Activated B cell treated with CpG ODN at 0.5 μM for 24 hours (primary cell): Measurements from ENCODE around the gene KDM5B. TPM values are rescaled to one million over a fixed set of nuclear protein-coding genes. Genes with fewer than 3 reads are reported as not detected.

Experiments used
- ATAC-seq: fragments of 200-7000 bp; cut with Tn5 transposase; one replicate; pipeline ENCODE4 v1.10.0; 2021; ENCODE audit warnings: low read depth, mild to moderate bottlenecking, moderate library complexity
- CTCF ChIA-PET: fragments of 350-600 bp; sonication (Branson Sonifier 250); formaldehyde crosslinking; loops from one replicate; lab custom pipeline; 2021; ENCODE audit warnings: antibody characterized with exemption; lab: Charles Lee
- POLR2A ChIA-PET: fragments of 350-600 bp; sonication (Branson Sonifier 250); formaldehyde crosslinking; loops from one replicate; lab custom pipeline; 2021; ENCODE audit warnings: antibody characterized with exemption; lab: Charles Lee
- DNase-seq: peaks from one replicate; pipeline ENCODE4 v3.0.0; 2022
- H3K27ac Mint-ChIP-seq: one replicate; pipeline ENCODE4 v1.8.0; 2020; ENCODE audit warnings: mixed read lengths
- H3K27me3 Mint-ChIP-seq: one replicate; pipeline ENCODE4 v1.8.0; 2021; ENCODE audit warnings: mixed read lengths
- H3K36me3 Mint-ChIP-seq: one replicate; pipeline ENCODE4 v1.8.0; 2021; ENCODE audit warnings: low read depth, mixed read lengths
- H3K4me1 Mint-ChIP-seq: one replicate; pipeline ENCODE4 v1.8.0; 2021; ENCODE audit warnings: mixed read lengths
- H3K4me3 Mint-ChIP-seq: one replicate; pipeline ENCODE4 v1.8.0; 2020; ENCODE audit warnings: mild to moderate bottlenecking, mixed read lengths
- H3K9me3 Mint-ChIP-seq: one replicate; pipeline ENCODE4 v1.8.0; 2020; ENCODE audit warnings: mixed read lengths
- intact Hi-C: fragments of 100-400 bp; cut with micrococcal nuclease; formaldehyde crosslinking; loops from one replicate; pipeline ENCODE4 v1.15.1; 2024
- total RNA-seq: library from RNA; stranded (reverse); gene quantifications from 2 replicates; pipeline ENCODE4 v1.2.3, GENCODE V29; 2022
- TF ChIP-seq, protein P1 (sequence below): fragments of 200-600 bp; IDR thresholded peaks from one replicate; pipeline ENCODE4 v1.8.0; 2022; ENCODE audit warnings: antibody characterized with exemption, mild to moderate bottlenecking

KDM5B gene
- 34.7 and 43.5 TPM in 2 replicates for total RNA-seq

DNA sequence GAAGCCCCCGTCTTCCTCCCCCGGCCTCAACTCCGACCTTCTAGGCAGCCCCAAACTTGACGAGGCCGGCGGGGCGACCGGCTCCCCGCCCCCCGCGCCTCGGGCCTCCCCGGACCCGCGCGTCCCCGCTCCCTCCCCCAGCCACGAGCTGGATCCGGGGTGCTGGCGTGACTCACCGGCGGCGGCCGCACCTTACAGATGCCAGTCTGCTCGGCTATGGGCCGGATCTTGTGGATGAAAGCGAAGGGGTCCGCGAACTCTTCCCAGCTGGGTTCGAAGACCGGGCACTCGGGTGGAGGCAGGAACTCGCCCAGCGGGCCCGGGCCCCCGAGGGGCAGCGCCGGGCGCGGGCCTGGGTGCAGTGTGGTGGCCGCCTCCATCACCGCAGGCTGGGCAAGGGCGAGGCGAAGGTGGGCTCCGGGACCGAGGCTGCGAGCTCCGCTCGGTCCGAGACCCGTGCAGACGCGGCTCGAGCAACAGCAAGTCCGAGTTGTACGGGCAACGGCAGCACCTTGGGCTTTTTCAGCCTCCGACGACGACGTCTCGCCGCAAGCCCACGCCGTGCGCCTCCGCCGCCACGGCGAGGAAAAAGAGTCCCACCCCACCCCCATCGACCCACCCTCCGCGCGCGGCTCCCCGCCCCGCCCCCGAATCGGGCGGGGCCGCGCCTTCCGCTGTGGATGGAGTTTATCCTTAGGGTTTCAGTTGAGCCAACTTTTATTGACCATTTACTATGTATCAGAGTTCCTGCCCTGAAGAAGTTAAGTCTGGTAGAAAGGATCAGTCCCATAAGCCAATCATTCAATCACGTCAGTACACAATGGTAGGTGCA lies at the start of gene KDM5B:
TSS of gene KDM5B (minus strand) at position 496 of the 832 bp plus-strand sequence. CDS start at position 380, 116 bp downstream.
- H3K4me1 Mint-ChIP-seq = peaks cover 52% of the 10 kb centered on the region
- intact Hi-C loops = no loop called here
- peak; percentile 59 for DNase-seq
- POLR2A ChIA-PET = interaction anchor here (0.6 to 1.3 kb wide), 7 partner anchors 77 to 530 kb away, joined by 3 to 6 read pairs (median 4); partner anchors contain the start of genes RABIF, TMEM183A and UBE2T
- peak; percentile 41 for ATAC-seq
- TF ChIP-seq, protein P1, sequence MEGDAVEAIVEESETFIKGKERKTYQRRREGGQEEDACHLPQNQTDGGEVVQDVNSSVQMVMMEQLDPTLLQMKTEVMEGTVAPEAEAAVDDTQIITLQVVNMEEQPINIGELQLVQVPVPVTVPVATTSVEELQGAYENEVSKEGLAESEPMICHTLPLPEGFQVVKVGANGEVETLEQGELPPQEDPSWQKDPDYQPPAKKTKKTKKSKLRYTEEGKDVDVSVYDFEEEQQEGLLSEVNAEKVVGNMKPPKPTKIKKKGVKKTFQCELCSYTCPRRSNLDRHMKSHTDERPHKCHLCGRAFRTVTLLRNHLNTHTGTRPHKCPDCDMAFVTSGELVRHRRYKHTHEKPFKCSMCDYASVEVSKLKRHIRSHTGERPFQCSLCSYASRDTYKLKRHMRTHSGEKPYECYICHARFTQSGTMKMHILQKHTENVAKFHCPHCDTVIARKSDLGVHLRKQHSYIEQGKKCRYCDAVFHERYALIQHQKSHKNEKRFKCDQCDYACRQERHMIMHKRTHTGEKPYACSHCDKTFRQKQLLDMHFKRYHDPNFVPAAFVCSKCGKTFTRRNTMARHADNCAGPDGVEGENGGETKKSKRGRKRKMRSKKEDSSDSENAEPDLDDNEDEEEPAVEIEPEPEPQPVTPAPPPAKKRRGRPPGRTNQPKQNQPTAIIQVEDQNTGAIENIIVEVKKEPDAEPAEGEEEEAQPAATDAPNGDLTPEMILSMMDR = no peak
- H3K27ac Mint-ChIP-seq = peak within 1 kb of the TSS; percentile 53
- no peaks in the 10 kb centered on the region for H3K27me3 Mint-ChIP-seq
- CTCF ChIA-PET = no interaction called here
- H3K4me3 Mint-ChIP-seq = peak within 1 kb of the TSS; percentile 80
- peaks cover 2% of the 10 kb centered on the region for H3K36me3 Mint-ChIP-seq
- H3K9me3 Mint-ChIP-seq = no peaks in the 10 kb centered on the region

DNA sequence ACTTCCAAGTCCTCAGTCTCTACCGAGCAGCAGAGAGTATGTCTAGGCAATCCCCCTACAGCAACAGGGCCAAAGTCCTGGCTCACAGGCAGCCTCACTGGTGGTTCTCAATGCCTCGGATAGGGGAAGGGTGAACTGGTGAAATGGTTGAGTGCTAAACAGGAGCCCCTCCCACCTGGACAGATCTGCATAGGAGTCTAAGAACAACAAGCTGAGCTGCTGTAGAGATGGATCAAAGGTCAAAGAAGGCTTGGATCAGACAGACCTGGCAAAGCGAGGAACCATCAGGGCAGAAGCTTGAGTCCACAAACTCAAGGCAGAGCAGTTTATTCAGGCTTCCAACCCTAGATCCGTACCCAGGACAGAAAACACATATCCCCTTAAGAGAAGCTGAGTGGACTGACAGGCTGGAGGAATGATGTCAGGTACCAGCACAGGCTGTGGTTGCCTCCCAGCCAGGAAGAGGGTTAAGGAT lies 49.0 kb upstream of the KDM5B start:
- H3K27me3 Mint-ChIP-seq = peaks cover 14% of the 10 kb centered on the region
- H3K36me3 Mint-ChIP-seq = no peaks in the 10 kb centered on the region
- DNase-seq (no peak), ATAC-seq (no peak)
- CTCF ChIA-PET = no interaction called here
- peaks cover 12% of the 10 kb centered on the region for H3K4me1 Mint-ChIP-seq
- intact Hi-C loops = no loop called here
- POLR2A ChIA-PET = no interaction called here
- no peaks in the 10 kb centered on the region for H3K9me3 Mint-ChIP-seq
- no peak overlapping the region for H3K27ac Mint-ChIP-seq
- TF ChIP-seq, protein P1 = no peak
- no peak overlapping the region for H3K4me3 Mint-ChIP-seq

DNA sequence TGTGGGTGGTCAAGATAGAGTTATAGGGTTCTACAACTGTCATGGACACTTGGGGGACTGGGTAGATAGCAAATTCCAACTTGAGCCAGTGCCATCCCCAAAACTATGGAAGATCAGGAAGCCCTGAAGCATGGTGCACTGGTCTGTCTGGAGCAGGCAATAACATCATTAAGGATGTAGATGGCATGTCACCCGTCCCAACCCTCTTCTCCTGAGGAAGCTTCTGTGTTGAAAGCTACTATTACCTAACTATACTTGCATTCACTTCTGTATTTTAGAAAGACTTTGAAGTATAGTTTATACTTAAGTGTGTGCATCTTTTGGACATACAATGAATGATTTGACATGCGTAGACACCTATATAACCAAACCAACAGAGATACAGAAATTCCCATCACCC lies 47.8 kb upstream of the KDM5B start:
- Mint-ChIP-seq H3K4me1 (peaks cover 10% of the 10 kb centered on the region), H3K9me3 (no peaks in the 10 kb centered on the region), H3K4me3 (no peak overlapping the region), H3K36me3 (no peaks in the 10 kb centered on the region), H3K27me3 (peaks cover 8% of the 10 kb centered on the region), H3K27ac (no peak overlapping the region)
- TF ChIP-seq, protein P1 = no peak
- no peak for ATAC-seq
- POLR2A ChIA-PET = no interaction called here
- CTCF ChIA-PET = no interaction called here
- DNase-seq = no peak
- intact Hi-C loops = no loop called here

DNA sequence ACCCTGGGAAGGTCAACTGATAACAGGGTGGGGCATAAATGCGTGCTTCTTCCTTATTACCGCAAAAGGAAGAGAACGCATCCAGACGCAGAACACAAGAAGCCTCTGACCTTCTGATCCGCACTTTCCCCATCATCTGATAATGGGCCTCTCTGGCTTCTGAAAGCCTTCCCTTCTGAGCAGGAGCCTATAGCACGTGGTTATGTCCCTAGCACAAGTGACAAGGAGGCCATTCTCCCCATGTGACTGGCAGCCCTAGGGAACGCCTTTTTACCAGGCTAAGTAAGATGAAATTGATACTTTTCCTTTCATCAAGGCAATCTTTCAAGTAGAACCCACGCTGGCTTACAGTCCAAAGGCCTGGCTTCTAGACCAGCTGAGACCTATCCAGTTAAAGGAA lies 46.6 kb upstream of the KDM5B start:
- H3K4me1 Mint-ChIP-seq = peaks cover 14% of the 10 kb centered on the region
- intact Hi-C loops = loop anchor here (5.0 kb wide), 1 partner anchor 102 kb away; no protein-coding TSS in a partner anchor
- DNase-seq (no peak), ATAC-seq (no peak)
- no peaks in the 10 kb centered on the region for H3K9me3 Mint-ChIP-seq
- ChIA-PET CTCF (no interaction called here), POLR2A (interaction anchor here (0.6 kb wide), 1 partner anchor 218 kb away, joined by 3 read pairs; no protein-coding TSS in a partner anchor)
- TF ChIP-seq, protein P1 = no peak
- H3K27me3 Mint-ChIP-seq = peaks cover 2% of the 10 kb centered on the region
- no peak overlapping the region for H3K4me3 Mint-ChIP-seq
- H3K36me3 Mint-ChIP-seq = no peaks in the 10 kb centered on the region
- no peak overlapping the region for H3K27ac Mint-ChIP-seq
